CD4-positive, alpha-beta T cell treated with Interleukin-4 for 1 hour (primary cell): ENCODE data around the gene RAD23A.

Experiments used
- DNase-seq, 2 donors: peaks; one replicate each; pipeline ENCODE4 v3.0.0-alpha.2; 2020 to 2022

Gene RAD23A

GRCh38 chr19:12985049-12985776, 39.6 kb downstream of the RAD23A start:
- peak; percentile 40 to 60 for DNase-seq

- no peak for DNase-seq
Measured at GRCh38 chr19:12986726-12987125, 41.1 kb downstream of the RAD23A start.

- DNase-seq, result no peak
Measured at GRCh38 chr19:12987190-12987589, 41.5 kb downstream of the RAD23A start.

GRCh38 chr19:12987781-12988180, 42.1 kb downstream of the RAD23A start:
- DNase-seq, result no peak

GRCh38 chr19:12990431-12990830, 44.8 kb downstream of the RAD23A start:
- no peak for DNase-seq

GRCh38 chr19:12990853-12991252, 45.2 kb downstream of the RAD23A start:
- DNase-seq, result no peak

- DNase-seq, result no peak
Measured at GRCh38 chr19:12991296-12991695, 45.6 kb downstream of the RAD23A start.

- no peak for DNase-seq
Measured at GRCh38 chr19:12992729-12993128, 47.1 kb downstream of the RAD23A start.

- DNase-seq, result no peak
Measured at GRCh38 chr19:12993562-12993961, 47.9 kb downstream of the RAD23A start.

- peak; percentile 59 to 61 for DNase-seq
Measured at GRCh38 chr19:12994701-12995595, 49.3 kb downstream of the RAD23A start, which contains the start of gene NFIX. Gene NFIX, plus strand, starts transcription at chr19:12995475. Its CDS starts 363 bp downstream, at chr19:12995838.

GRCh38 chr19:12995596-12996405, 50.1 kb downstream of the RAD23A start:
- DNase-seq, result peak in 1 of 2 donors; percentile 23

- DNase-seq, result no peak
Measured at GRCh38 chr19:12996406-12997094, 50.9 kb downstream of the RAD23A start.

GRCh38 chr19:12997179-12997966, 51.7 kb downstream of the RAD23A start:
- no peak for DNase-seq

- DNase-seq, result no peak
Measured at GRCh38 chr19:12997967-12998940, 52.6 kb downstream of the RAD23A start.

GRCh38 chr19:13001166-13001501, 55.5 kb downstream of the RAD23A start:
- DNase-seq, result no peak

GRCh38 chr19:13001502-13002165, 56.0 kb downstream of the RAD23A start:
- DNase-seq, result no peak

GRCh38 chr19:13002166-13002898, 56.7 kb downstream of the RAD23A start:
- no peak for DNase-seq

GRCh38 chr19:13003081-13003480, 57.4 kb downstream of the RAD23A start:
- DNase-seq, result no peak
